Brain microvascular endothelial cell (primary cell): ENCODE data around the gene THUMPD3.

Experiments used
- DNase-seq: peaks from one replicate; pipeline ENCODE4 v3.0.0-alpha.2; 2020
- H3K27ac ChIP-seq: fragments of 250-450 bp; sonication (Bioruptor Pico); 2 replicates; pipeline ENCODE4 v1.5.1; 2020; ENCODE audit warnings: mild to moderate bottlenecking, moderate library complexity
- H3K27me3 ChIP-seq: fragments of 250-450 bp; sonication (Bioruptor Pico); replicated peaks from 2 replicates; pipeline ENCODE4 v1.5.1; 2020; ENCODE audit warnings: mild to moderate bottlenecking
- H3K36me3 ChIP-seq: fragments of 250-450 bp; sonication (Bioruptor Pico); replicated peaks from 2 replicates; pipeline ENCODE4 v1.5.1; 2020; ENCODE audit warnings: mild to moderate bottlenecking
- H3K4me3 ChIP-seq: 2 replicates; pipeline ENCODE4 v1.5.1; 2011; ENCODE audit warnings: low read depth, mild to moderate bottlenecking, control low read depth, low read length, moderate library complexity
- in situ Hi-C: cut with HindIII; loops from 2 replicates; pipeline ENCODE4 v1.10.0; 2017; ENCODE audit warnings: low sequenced_read_pairs, low pct_ligation_motif_present
- TF ChIP-seq, protein P1 (sequence below): IDR thresholded peaks from 2 replicates; pipeline ENCODE4 v1.5.1; 2011; ENCODE audit warnings: low read depth, mild to moderate bottlenecking, moderate library complexity, low read length, control low read depth, inconsistent platforms; ENCODE audit errors: missing control alignments

The THUMPD3 gene

GRCh38 chr3:9385187-9386077, 22.6 kb downstream of the THUMPD3 start:
- in situ Hi-C loops, result no loop called here
- Histone ChIP-seq H3K27me3 (no peaks in the 10 kb centered on the region), H3K36me3 (peaks cover 64% of the 10 kb centered on the region), H3K27ac (no peak overlapping the region), H3K4me3 (no peak overlapping the region)
- TF ChIP-seq, protein P1, sequence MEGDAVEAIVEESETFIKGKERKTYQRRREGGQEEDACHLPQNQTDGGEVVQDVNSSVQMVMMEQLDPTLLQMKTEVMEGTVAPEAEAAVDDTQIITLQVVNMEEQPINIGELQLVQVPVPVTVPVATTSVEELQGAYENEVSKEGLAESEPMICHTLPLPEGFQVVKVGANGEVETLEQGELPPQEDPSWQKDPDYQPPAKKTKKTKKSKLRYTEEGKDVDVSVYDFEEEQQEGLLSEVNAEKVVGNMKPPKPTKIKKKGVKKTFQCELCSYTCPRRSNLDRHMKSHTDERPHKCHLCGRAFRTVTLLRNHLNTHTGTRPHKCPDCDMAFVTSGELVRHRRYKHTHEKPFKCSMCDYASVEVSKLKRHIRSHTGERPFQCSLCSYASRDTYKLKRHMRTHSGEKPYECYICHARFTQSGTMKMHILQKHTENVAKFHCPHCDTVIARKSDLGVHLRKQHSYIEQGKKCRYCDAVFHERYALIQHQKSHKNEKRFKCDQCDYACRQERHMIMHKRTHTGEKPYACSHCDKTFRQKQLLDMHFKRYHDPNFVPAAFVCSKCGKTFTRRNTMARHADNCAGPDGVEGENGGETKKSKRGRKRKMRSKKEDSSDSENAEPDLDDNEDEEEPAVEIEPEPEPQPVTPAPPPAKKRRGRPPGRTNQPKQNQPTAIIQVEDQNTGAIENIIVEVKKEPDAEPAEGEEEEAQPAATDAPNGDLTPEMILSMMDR, result no peak
- no peak for DNase-seq

DNA sequence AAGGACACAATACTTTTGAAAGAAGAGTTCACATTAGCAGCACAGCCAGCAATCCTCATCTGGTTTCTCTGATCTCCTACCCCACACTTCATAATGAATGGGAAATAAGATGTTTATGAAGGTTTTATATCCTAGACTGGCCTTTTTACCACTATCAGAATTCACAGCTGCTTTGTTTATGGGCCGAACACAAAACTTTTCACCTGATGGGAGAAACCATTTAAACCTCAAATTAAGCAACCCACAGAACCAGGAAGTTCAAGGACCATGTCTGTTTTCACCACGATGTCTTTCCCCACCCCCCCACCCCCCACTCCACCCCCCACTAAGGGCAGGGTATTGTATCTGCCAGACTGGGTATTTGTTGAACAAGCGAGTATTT, 23.2 kb downstream of the THUMPD3 start:
- DNase-seq, result no peak
- TF ChIP-seq, protein P1, result no peak
- Histone ChIP-seq H3K27ac (no peak overlapping the region), H3K27me3 (no peaks in the 10 kb centered on the region), H3K36me3 (peaks cover 67% of the 10 kb centered on the region), H3K4me3 (no peak overlapping the region)
- in situ Hi-C loops, result no loop called here

DNA sequence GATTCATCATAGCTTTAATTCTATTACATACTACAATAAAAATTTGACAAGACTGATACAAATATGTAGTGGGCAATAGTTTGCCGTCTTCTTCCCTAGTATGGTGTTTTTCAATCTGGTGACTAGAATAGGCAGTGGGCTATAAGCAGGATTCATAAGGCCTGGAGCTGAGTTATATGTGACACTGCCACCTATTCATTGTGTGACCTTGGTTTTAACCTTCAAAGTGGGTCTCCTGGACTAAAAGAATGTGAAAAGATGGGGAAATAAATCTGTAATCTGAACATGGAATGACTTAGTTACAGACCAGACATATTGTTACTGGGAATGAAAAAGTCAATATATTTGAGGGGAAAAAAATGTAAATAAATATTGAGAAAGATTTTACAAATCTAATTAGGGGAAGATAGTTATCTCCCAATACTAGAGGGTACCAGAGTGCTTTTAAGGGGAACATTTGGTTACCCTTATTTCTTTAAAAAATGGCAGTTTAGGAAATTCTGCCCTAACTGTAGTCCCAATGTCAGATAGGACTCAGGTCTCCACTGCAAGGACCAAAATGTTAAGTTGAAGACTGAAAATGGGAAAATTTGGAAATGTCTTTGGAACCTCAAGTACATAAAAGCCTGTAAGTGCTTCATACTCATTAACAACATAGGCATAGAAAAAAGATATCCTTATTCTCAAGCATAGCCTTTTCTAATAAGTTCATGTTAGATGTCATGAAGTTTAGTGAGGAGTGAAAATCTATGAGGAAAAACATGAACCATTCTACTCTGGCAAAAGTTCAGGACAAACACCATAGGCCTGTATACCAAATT, 23.9 kb downstream of the THUMPD3 start:
- Histone ChIP-seq H3K36me3 (peaks cover 71% of the 10 kb centered on the region), H3K4me3 (no peak overlapping the region), H3K27me3 (no peaks in the 10 kb centered on the region), H3K27ac (no peak overlapping the region)
- in situ Hi-C loops, result no loop called here
- no peak for DNase-seq
- TF ChIP-seq, protein P1, result no peak

DNA sequence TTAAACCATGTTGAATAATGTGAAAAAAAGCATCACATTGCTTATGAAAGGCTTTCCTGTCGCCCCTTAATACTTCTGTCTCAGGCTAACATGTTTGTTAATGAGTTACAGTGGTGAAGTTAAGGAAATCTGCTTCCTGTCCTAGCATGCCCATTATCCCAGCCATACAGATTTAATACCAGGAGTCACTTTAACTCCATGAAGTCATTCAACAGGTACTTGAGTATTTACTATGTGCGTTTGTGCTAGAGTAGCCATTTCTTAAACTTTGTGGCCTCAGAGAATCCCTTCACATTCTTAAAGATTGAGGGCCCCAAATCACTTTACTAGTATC, 24.4 kb downstream of the THUMPD3 start:
- DNase-seq, result no peak
- TF ChIP-seq, protein P1, result no peak
- no peaks in the 10 kb centered on the region for H3K27me3 ChIP-seq
- no peak overlapping the region for H3K27ac ChIP-seq
- H3K4me3 ChIP-seq, result no peak overlapping the region
- in situ Hi-C loops, result no loop called here
- H3K36me3 ChIP-seq, result peaks cover 73% of the 10 kb centered on the region

- peaks cover 74% of the 10 kb centered on the region for H3K36me3 ChIP-seq
- TF ChIP-seq, protein P1, result no peak
- in situ Hi-C loops, result no loop called here
- DNase-seq, result no peak
- H3K27me3 ChIP-seq, result no peaks in the 10 kb centered on the region
- H3K27ac ChIP-seq, result no peak overlapping the region
- no peak overlapping the region for H3K4me3 ChIP-seq
Observed at GRCh38 chr3:9388142-9388541, 25.3 kb downstream of the THUMPD3 start.
